Prostate gland (tissue), 2 donors: Measurements from ENCODE around the gene UBL7. TPM values are rescaled to one million over a fixed set of nuclear protein-coding genes. Genes with fewer than 3 reads are reported as not detected.

Experiments
- DNase-seq: peaks from one replicate; pipeline ENCODE4 v3.0.0-alpha.2; 2019; ENCODE audit warnings: low spot score
- H3K27ac ChIP-seq, 2 donors: fragments of 200-600 bp; sonication (generic); 2 replicates each; pipeline ENCODE4 v1.5.1; 2017 to 2019
- H3K27me3 ChIP-seq: fragments of 200-600 bp; sonication (generic); replicated peaks from 2 replicates; pipeline ENCODE4 v1.5.1; 2019; ENCODE audit not compliant: insufficient read depth
- H3K36me3 ChIP-seq, 2 donors: fragments of 200-600 bp; sonication (generic); 1 replicate in 1 of 2; 2 replicates in 1 of 2; pipeline versions ENCODE4 v1.5.1 to v1.8.1; 2017 to 2019
- H3K4me1 ChIP-seq: fragments of 200-600 bp; sonication (generic); replicated peaks from 2 replicates; pipeline ENCODE4 v1.5.1; 2019
- H3K4me3 ChIP-seq, 2 donors: fragments of 200-600 bp; sonication (generic); 2 replicates each; pipeline ENCODE4 v1.5.1; 2017 to 2019
- H3K9me3 ChIP-seq: fragments of 200-600 bp; sonication (generic); 2 replicates; pipeline ENCODE4 v1.5.1; 2017
- POLR2A ChIP-seq: fragments of 450-650 bp; IDR thresholded peaks from one replicate; pipeline ENCODE4 v1.6.1; 2016; ENCODE audit warnings: antibody characterized with exemption, mild to moderate bottlenecking
- POLR2AphosphoS5 ChIP-seq: sonication (generic); formaldehyde crosslinking; IDR thresholded peaks from one replicate; pipeline ENCODE4 v1.6.1; 2017; ENCODE audit warnings: antibody characterized with exemption
- WGBS: methylation state at CpG from one replicate; pipeline ENCODE4 v1.1.5; 2018; 5-methylcytosine and 5-hydroxymethylcytosine counted together
- intact Hi-C: fragments of 100-400 bp; cut with DNase I; formaldehyde crosslinking; loops from one replicate; pipeline ENCODE4 v1.14.2; 2022
- total RNA-seq, 2 donors: library from RNA; depleted of rRNA; stranded (reverse); fragments of >200 nt; gene quantifications; one replicate each; pipeline ENCODE4 v1.1.0, GENCODE V29; 2016
- TF ChIP-seq, protein P1 (sequence below), 4 experiments: fragments of 200-600 bp in 2 of 4; fragments of 450-650 bp in 2 of 4; sonication (generic) in 2 of 4; IDR thresholded peaks; 1 replicate in 3 of 4; 2 replicates in 1 of 4; pipeline ENCODE4 v1.5.1; 2016 to 2019; ENCODE audit warnings: antibody characterized with exemption in 4 of 4, mild to moderate bottlenecking in 2 of 4, moderate library complexity in 2 of 4

The UBL7 gene
- total RNA-seq, 2 donors from 2014 or later: 83.1 to 85.2 TPM

DNA sequence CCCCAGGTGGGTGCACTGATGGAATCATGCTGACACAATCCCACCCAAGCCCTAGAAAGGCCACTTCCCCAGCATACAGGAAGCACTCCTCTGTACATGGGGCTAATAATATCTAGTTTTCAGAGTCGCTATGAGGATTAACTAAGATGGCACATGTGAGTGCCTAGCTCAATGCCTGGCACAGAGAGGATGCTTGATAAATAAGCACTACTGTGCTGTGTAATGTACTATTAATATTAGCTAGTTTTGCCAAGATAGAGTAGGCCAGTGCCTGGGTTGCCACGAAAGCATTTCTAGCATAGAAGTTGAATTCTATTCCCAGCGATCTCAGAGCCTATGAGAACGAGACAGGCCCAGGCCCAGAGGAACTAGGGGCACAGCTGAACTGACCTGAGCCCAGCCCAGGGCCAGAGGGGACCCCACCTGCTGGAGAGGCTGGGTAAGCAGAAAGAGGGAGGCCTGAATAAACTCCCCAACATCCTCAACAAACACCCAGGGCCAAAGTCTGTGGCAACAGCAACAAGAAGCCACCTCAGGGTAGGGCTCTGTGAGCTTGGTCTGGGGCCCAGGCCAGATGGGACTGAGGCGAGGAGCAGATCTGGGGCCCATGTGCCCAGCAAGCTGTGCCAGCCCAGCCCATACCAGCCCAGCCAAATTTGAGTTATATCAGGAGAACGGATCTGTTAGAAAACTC is 19.6 kb downstream of the UBL7 start:
- Histone ChIP-seq H3K4me3 (no peak overlapping the region), H3K4me1 (no peaks in the 10 kb centered on the region), H3K27me3 (no peaks in the 10 kb centered on the region), H3K27ac (no peak overlapping the region), H3K36me3 (no peaks in the 10 kb centered on the region), H3K9me3 (no peaks in the 10 kb centered on the region)
- intact Hi-C loops: no loop called here
- 86% methylated on average over 6 of the region's 6 CpGs for WGBS
- TF ChIP-seq POLR2A (no peak), POLR2AphosphoS5 (no peak)
- TF ChIP-seq, protein P1, sequence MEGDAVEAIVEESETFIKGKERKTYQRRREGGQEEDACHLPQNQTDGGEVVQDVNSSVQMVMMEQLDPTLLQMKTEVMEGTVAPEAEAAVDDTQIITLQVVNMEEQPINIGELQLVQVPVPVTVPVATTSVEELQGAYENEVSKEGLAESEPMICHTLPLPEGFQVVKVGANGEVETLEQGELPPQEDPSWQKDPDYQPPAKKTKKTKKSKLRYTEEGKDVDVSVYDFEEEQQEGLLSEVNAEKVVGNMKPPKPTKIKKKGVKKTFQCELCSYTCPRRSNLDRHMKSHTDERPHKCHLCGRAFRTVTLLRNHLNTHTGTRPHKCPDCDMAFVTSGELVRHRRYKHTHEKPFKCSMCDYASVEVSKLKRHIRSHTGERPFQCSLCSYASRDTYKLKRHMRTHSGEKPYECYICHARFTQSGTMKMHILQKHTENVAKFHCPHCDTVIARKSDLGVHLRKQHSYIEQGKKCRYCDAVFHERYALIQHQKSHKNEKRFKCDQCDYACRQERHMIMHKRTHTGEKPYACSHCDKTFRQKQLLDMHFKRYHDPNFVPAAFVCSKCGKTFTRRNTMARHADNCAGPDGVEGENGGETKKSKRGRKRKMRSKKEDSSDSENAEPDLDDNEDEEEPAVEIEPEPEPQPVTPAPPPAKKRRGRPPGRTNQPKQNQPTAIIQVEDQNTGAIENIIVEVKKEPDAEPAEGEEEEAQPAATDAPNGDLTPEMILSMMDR (IDR thresholded peaks at IDR 0.05): no peak
- no peak for DNase-seq

DNA sequence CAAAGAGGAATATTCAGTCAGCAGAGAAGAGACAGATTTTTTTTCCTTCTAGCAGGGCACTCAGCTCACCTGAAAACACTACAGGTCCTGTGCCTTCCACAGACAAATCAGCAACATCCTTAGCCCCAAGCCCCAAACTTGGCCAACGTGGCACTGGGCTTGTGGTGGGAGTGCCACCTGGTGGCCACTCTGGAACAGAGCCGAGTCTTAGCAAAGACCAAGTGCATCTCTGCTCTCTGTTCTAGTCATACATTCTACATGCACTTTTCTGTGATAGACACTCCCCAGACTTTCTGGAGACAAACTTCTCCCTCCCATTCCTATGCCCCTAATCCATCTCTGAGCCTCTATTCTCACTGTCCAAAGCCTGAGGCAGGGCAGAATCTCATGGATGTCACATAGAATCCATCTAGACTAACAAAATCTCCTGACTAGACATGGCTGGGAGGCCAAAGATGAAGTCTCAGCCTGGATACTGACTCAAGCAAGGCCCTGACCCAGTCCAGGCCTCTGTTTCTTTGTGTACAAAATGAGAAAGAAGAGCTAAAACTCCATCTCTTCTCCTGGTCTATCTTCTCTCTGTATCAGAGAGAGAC is 22.1 kb downstream of the UBL7 start:
- no peaks in the 10 kb centered on the region for H3K27me3 ChIP-seq
- 0% methylated on average over 2 of the region's 2 CpGs for WGBS
- TF ChIP-seq POLR2AphosphoS5 (peak; percentile 54), POLR2A (no peak)
- TF ChIP-seq, protein P1 (IDR thresholded peaks at IDR 0.05): peak; percentile 57 to 91 (median 84)
- no peaks in the 10 kb centered on the region for H3K9me3 ChIP-seq
- no peaks in the 10 kb centered on the region for H3K36me3 ChIP-seq
- no peak overlapping the region for H3K27ac ChIP-seq
- intact Hi-C loops: loop anchor here (2.0 kb wide), 1 partner anchor 66 kb away; no protein-coding TSS in a partner anchor
- peak; percentile 68 for DNase-seq
- no peaks in the 10 kb centered on the region for H3K4me1 ChIP-seq
- H3K4me3 ChIP-seq: no peak overlapping the region

DNA sequence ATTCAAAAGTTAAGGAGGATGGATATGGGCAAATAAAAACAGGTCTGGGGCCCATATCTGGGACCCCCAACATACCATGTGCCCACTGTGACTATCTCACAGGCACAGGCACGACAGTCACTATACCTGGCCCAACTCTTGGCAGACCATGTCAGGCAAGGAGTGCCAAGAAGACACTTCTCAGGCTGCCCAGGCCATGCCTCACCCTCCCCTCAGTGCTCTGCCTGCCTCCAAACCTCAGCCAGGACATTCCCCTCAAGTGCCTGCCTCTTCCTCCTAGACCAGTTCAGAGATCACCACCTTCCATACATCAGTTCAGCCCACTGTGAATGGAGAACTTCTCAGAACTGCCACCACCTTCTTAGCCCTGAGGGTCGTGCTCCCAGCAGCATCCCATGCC is 22.8 kb downstream of the UBL7 start:
- 52% methylated on average over 2 of the region's 2 CpGs for WGBS
- H3K27me3 ChIP-seq: no peaks in the 10 kb centered on the region
- DNase-seq: no peak
- peaks cover 2% of the 10 kb centered on the region for H3K4me1 ChIP-seq
- intact Hi-C loops: loop anchor here (2.0 kb wide), 1 partner anchor 65 kb away; no protein-coding TSS in a partner anchor
- H3K4me3 ChIP-seq: no peak overlapping the region
- TF ChIP-seq POLR2AphosphoS5 (no peak), POLR2A (no peak)
- TF ChIP-seq, protein P1 (IDR thresholded peaks at IDR 0.05): no peak
- no peak overlapping the region for H3K27ac ChIP-seq
- H3K9me3 ChIP-seq: no peaks in the 10 kb centered on the region
- no peaks in the 10 kb centered on the region for H3K36me3 ChIP-seq

DNA sequence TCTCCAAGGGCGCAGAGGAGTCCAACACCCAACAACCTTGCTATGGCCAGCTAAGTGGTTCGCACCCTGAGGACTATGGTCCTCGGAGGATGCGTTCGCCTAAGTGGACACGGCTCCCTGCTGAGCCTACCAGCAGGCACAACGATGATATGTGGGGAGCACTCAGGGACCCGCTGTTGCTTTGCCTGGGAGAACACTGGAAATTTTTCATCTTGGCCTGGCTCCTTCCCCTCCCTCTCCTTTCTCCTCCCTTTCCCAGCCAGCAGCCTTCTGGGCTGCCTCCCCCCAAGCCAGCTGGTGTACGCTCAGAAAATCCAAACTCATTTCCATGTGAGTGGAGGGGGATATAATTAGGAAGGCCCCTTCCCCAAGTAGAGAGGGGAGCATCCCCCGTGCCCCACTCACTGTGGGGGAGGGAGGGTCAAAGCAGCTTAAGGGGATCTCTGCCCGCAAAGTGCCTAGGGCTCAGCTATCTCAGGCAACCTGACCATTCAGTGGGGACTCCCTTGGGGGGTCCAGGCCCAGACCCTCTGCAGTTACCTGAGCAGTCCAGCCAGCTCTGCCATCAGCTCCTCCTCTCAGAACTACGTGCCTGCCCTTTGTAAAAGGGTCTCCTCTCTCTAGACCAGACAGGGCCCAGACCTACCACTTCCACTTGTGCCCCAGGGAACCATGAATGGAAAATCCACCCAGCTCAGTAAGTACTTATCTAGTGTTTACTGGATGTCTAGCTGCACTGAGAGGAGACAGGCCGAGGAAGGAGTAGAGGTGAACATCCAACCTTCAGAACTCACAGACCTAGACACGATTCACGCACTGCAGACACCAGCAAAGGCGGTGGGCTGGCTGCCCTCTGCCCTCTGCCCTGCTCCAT is 26.5 kb downstream of the UBL7 start:
- Histone ChIP-seq H3K4me3 (peak overlapping the region; percentile 46 to 54), H3K9me3 (no peaks in the 10 kb centered on the region), H3K27me3 (peaks cover 4% of the 10 kb centered on the region), H3K27ac (peak overlapping the region in 1 of 2 donors; percentile 47), H3K4me1 (peaks cover 7% of the 10 kb centered on the region), H3K36me3 (no peaks in the 10 kb centered on the region)
- DNase-seq: no peak
- intact Hi-C loops: no loop called here
- 76% methylated on average over 16 of the region's 16 CpGs for WGBS
- TF ChIP-seq POLR2AphosphoS5 (no peak), POLR2A (no peak)
- TF ChIP-seq, protein P1 (IDR thresholded peaks at IDR 0.05): no peak
